ENCODE results near the gene MYLIP. TPM values are rescaled to one million over a fixed set of nuclear protein-coding genes. Genes with fewer than 3 reads are reported as not detected.

Gene MYLIP
- total RNA-seq, 1 donor from 2014 or later, result 39.5 TPM

GRCh38 chr6:16196984-16197546 is 68.2 kb downstream of the MYLIP start:
- intact Hi-C loops (cut with DNase I), result no loop called here
- no peak overlapping the region for H3K4me3 ChIP-seq
- DNase-seq, result no peak

More at GRCh38 chr6:16196984-16197546, 68.2 kb downstream of the MYLIP start:
- Histone ChIP-seq H3K27me3 (no peaks in the 10 kb centered on the region), H3K36me3 (no peaks in the 10 kb centered on the region), H3K4me1 (no peaks in the 10 kb centered on the region), H3K9me3 (no peaks in the 10 kb centered on the region), H3K27ac (no peak overlapping the region)
- no peak for ATAC-seq
- TF ChIP-seq CTCF (IDR thresholded peaks at IDR 0.05), result no peak

Small RNA genes within 50 kb of the gene (microRNA-seq; reads per million reads assigned to microRNA genes)
- not detected for gene MIR4639 (ENCODE audit: borderline microRNAs expressed)

Other genes with a start within 250 kb of the MYLIP start
- gene GMPR, start 109.5 kb downstream of the MYLIP start, total RNA-seq, result 17.6 TPM

Measured in upper lobe of right lung (tissue), 1 donor.